SW480 (cell line): Measurements from ENCODE around the gene ANKRD60.

Source experiments
- DNase-seq: peaks from one replicate; pipeline ENCODE4 v3.0.0-alpha.2; 2016; ENCODE audit warnings: low spot score

Gene ANKRD60, protein sequence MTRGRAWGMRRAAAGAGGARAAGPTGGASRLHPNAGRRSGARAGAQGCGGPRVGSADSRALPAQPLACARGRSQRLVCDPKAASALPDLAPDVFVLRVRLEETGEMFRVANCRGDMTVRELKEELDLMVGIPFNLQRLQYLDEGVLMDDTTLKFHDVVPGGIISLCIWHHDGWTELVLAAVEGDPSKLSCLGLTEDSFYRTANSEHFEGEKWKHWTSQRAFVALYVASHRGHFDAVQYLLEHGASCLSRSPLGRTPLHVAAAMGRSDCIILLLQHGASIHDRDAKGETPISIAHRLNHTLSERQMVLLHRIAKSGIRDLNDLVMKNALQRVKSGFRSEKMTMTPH

GRCh38 chr20:58228484-58229197 is at the start of gene ANKRD60:
TSS of gene ANKRD60 (minus strand) at chr20:58228653. CDS start at chr20:58228653, 0 bp downstream.
- DNase-seq, result no peak

GRCh38 chr20:58277578-58278472 is 49.4 kb upstream of the ANKRD60 start:
- DNase-seq, result no peak

- no peak for DNase-seq
These were observed 48.7 kb upstream of the ANKRD60 start for GRCh38 chr20:58277107-58277506.

GRCh38 chr20:58274384-58274783 is 45.9 kb upstream of the ANKRD60 start:
- no peak for DNase-seq

DNA sequence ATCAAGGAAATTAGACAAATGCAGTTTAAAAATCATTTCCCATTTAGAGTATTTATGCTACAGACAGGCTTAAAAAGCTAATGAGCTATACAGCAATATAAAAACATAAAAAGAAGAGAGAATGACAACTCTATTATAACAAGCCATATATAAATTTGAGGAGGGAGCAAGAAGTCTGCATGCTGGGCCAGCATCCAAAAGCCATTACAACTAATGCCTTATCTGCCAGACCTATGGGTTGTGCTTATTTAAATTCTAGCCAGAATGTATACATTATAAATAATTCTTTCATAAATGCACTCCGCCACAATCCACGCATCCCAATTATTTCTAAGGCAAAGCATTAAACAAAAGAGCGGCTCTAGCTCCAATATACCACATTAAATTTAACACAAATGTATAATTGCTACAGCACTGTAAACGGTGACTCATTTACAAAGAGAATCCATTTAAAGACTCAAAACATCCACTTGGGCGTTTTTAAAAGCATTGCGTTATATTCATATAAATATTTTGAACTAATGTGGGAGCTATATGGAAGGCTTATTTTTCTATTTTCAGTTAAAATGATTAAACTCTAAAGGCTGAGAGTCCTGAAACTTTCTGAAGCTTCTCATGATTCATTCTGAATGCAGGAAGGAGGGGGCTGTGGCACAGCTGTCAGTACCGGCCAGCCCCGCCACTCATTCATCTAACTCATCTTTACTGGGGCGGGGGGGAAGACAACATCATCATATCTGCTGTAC is 43.3 kb upstream of the ANKRD60 start:
- no peak for DNase-seq

- DNase-seq, result no peak
These were observed 40.6 kb upstream of the ANKRD60 start for GRCh38 chr20:58268936-58269619.

DNA sequence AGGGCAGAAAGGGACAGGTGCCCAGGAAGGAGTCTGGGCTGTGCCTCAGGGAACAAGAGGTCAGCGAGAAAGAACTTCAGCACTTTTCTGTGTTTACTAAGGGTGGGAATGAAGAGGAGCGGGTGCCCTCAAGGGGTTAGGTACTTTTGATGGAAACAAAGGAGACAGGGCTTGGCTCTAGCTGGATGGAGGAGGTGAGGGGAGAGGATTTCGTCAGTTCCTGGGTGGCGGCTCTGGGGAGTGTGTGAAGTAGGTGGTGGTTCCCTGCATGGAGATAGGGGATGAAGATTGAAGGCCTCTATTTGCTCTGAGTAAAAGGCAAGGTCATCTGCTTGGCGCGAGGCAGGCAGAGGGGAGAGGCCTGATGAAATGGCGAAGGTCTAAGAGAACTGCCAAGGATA is 40.0 kb upstream of the ANKRD60 start:
- no peak for DNase-seq

GRCh38 chr20:58267389-58268215 is 39.1 kb upstream of the ANKRD60 start:
- no peak for DNase-seq

DNA sequence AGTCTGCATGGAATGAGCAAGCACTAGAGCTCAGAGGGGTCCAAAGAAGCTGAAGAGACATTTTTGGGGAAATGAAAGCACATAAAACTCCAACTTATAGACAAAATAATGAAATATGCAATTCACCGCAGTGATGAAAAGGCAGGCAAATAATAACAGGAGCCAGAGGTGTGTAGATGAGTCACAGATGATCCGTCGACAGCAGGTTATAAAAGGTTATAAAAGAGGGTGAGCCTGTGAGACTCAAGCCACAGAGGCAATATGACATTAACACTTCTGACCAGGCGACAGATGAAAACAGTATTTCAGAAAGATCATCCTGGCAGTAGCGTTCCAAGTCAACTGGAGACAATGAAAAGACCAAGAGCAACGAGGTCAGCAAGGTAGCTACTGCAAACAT is 35.8 kb upstream of the ANKRD60 start:
- DNase-seq, result peak; percentile 85

GRCh38 chr20:58261660-58262059 is 33.2 kb upstream of the ANKRD60 start:
- DNase-seq, result no peak

DNA sequence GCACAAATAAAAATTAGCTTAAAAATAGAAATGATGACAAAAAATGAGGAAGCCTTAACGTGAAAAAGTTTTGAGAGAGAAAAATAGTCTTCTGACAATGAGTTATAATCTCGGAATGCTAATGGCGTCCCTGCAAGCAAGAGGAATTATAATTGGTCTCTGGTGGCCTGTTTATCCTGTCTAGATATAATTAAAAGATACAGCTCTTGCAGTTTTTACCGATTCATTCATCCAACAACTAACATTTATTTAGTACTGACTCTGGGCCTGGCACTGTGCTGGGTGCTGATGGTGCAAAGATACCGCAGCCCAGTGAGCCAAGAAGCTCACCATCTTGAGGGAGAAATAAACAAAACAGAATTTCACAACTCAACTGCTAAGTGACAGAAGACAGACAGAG is 31.6 kb upstream of the ANKRD60 start:
- no peak for DNase-seq

DNA sequence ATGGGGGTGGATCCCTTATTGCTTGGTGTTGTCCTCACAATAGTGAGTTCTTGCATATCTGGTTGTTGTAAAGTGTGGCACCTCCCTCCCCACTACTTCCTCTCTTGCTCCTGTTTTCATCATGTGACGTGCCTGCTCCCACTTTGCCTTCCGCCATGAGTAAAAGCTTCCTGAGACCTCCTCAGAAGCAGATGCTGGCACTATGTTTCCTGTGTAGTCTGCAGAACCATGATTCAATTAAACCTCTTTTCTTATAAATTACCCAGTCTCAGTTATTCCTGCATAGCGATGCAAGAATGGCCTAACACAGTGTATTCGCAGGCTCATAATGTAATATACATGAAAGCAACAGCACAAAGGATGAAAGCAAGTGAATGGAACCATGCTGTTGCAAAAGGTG is 28.4 kb upstream of the ANKRD60 start:
- DNase-seq, result no peak

- DNase-seq, result no peak
These were observed 27.9 kb upstream of the ANKRD60 start for GRCh38 chr20:58256307-58256706.

- no peak for DNase-seq
These were observed 26.4 kb upstream of the ANKRD60 start for GRCh38 chr20:58254890-58255289.

- peak; percentile 80 for DNase-seq
These were observed 23.6 kb upstream of the ANKRD60 start for GRCh38 chr20:58251979-58252591.

- no peak for DNase-seq
These were observed 23.0 kb upstream of the ANKRD60 start for GRCh38 chr20:58251348-58251978.

- DNase-seq, result peak; percentile 51
These were observed 17.9 kb upstream of the ANKRD60 start for GRCh38 chr20:58246346-58246745.

DNA sequence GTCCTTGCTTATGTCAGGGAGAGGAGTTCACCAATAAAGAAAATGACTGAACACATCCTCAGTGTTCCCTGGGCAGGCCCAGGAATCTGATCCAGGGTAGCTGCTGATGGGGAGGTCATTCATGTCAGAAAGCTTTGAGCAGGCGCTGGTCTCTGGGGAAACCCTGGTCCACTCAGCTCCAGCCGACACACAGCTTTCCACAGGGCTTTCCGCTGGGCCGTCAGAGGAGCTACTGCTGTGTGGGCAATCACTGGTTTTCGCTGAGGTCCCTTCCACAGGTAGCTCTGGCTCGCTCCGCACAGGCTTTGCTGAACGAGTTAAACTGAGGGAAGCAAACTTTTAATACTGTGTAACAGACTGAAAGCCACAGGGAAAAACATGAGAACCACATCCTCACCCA is 17.5 kb upstream of the ANKRD60 start:
- no peak for DNase-seq

DNA sequence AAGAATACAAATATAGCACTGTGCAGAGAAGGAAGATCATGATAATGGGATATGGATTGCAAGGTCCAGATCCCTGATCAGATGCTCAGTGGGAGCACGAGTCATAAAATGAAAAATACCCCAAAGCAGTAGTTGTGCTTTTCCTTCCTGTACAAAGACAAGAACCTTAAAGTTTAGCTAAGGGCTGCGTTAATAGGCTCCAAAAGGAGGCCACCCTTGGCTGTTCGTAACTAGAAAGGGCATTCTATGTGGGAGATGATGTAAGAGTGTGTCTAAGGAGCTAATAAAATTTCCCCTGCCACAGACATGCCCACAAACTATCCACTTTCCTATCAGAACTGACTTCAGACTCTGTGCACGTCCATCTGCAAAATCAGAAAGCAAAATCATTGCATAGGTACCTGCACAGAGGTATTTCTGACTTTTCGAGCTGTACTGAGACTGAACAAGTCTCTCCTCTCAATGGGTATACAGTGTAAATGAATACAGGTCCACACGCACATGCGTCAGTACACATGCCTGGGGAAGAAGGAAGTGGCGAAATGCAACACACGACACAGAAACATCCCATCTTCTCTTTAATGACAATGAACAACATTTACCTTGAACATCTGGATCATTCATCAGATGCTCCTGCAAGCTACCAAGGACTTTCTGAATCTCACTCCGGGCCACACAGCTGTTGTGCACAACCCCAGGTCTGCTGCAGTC is 16.9 kb upstream of the ANKRD60 start:
- DNase-seq, result no peak
